KMS-11 (cell line): ENCODE results near the gene FAM171A2.

ENCODE experiments used
- H2AFZ ChIP-seq: fragments of 200-600 bp; sonication (generic); 2 replicates; pipeline ENCODE4 v1.6.1; 2016; ENCODE audit warnings: antibody characterized with exemption, mixed run types, low read depth
- H3K27ac ChIP-seq: fragments of 200-600 bp; sonication (generic); 2 replicates; pipeline ENCODE4 v1.6.1; 2016; ENCODE audit warnings: mild to moderate bottlenecking, mixed run types
- H3K27me3 ChIP-seq: fragments of 200-600 bp; sonication (generic); 2 replicates; pipeline ENCODE4 v1.6.1; 2017; ENCODE audit warnings: mild to moderate bottlenecking, low read depth, mixed run types, moderate library complexity; ENCODE audit not compliant: insufficient read depth
- H3K36me3 ChIP-seq: fragments of 200-600 bp; sonication (generic); 2 replicates; pipeline ENCODE4 v1.6.1; 2017; ENCODE audit warnings: mild to moderate bottlenecking, mixed run types; ENCODE audit not compliant: insufficient read depth
- H3K4me1 ChIP-seq: fragments of 200-600 bp; sonication (generic); 2 replicates; pipeline ENCODE4 v1.6.1; 2016; ENCODE audit warnings: mild to moderate bottlenecking, low read depth, mixed run types; ENCODE audit not compliant: poor library complexity, severe bottlenecking
- H3K4me2 ChIP-seq: fragments of 200-600 bp; sonication (generic); 2 replicates; pipeline ENCODE4 v1.7.0; 2016; ENCODE audit warnings: mild to moderate bottlenecking, mixed run types
- H3K4me3 ChIP-seq: fragments of 200-600 bp; sonication (generic); IDR thresholded peaks from 2 replicates; pipeline ENCODE4 v1.6.1; 2017; ENCODE audit warnings: low read depth, low read length, mixed read lengths; ENCODE audit not compliant: insufficient read depth
- H3K79me2 ChIP-seq: fragments of 200-600 bp; sonication (generic); 2 replicates; pipeline ENCODE4 v1.6.1; 2016; ENCODE audit warnings: low read depth, mixed run types; ENCODE audit not compliant: insufficient read depth
- H3K9ac ChIP-seq: fragments of 200-600 bp; sonication (generic); 2 replicates; pipeline ENCODE4 v1.6.1; 2016; ENCODE audit warnings: mild to moderate bottlenecking, mixed run types
- H4K20me1 ChIP-seq: fragments of 200-600 bp; sonication (generic); 2 replicates; pipeline ENCODE4 v1.6.1; 2016; ENCODE audit warnings: mild to moderate bottlenecking, mixed run types; ENCODE audit not compliant: insufficient read depth
- TF ChIP-seq, protein P1 (sequence below): fragments of 200-600 bp; sonication (generic); conservative IDR thresholded peaks from 2 replicates; pipeline ENCODE4 v1.6.1; 2017; ENCODE audit warnings: low read depth, mild to moderate bottlenecking, antibody characterized with exemption, low read length, moderate library complexity, mixed read lengths

The FAM171A2 gene

DNA sequence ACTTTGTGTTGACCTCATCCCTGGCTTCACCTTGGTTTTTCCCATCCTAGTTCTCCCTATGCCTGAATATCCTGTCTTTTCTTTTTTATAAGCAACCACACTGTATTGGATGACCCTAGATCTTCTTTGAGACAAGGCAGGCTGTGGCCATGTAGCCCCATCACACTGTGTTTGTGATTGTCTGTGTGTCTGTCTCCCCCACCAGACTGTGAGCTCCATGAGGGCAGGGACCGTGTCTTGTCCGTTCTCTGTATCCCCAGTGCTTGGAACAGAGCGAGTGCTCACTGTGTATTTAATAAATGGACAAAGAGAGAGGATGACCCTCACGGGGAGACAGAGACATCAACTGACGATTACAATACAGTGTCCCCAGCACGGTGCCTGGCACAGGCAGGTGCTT is 46.1 kb downstream of the FAM171A2 start:
- Histone ChIP-seq H3K27me3 (peaks cover 22% of the 10 kb centered on the region; the same call in 1 of the 2 replicates), H3K9ac (no peak overlapping the region), H3K79me2 (peaks cover under 1% of the 10 kb centered on the region; the same call in 1 of the 2 replicates), H2AFZ (no peak overlapping the region), H3K4me2 (no peak overlapping the region), H3K36me3 (peaks cover 4% of the 10 kb centered on the region; the same call in 1 of the 2 replicates), H3K4me1 (no peaks in the 10 kb centered on the region), H3K4me3 (no peak overlapping the region), H4K20me1 (no peaks in the 10 kb centered on the region), H3K27ac (no peak overlapping the region)
- TF ChIP-seq, protein P1, sequence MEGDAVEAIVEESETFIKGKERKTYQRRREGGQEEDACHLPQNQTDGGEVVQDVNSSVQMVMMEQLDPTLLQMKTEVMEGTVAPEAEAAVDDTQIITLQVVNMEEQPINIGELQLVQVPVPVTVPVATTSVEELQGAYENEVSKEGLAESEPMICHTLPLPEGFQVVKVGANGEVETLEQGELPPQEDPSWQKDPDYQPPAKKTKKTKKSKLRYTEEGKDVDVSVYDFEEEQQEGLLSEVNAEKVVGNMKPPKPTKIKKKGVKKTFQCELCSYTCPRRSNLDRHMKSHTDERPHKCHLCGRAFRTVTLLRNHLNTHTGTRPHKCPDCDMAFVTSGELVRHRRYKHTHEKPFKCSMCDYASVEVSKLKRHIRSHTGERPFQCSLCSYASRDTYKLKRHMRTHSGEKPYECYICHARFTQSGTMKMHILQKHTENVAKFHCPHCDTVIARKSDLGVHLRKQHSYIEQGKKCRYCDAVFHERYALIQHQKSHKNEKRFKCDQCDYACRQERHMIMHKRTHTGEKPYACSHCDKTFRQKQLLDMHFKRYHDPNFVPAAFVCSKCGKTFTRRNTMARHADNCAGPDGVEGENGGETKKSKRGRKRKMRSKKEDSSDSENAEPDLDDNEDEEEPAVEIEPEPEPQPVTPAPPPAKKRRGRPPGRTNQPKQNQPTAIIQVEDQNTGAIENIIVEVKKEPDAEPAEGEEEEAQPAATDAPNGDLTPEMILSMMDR: no peak

DNA sequence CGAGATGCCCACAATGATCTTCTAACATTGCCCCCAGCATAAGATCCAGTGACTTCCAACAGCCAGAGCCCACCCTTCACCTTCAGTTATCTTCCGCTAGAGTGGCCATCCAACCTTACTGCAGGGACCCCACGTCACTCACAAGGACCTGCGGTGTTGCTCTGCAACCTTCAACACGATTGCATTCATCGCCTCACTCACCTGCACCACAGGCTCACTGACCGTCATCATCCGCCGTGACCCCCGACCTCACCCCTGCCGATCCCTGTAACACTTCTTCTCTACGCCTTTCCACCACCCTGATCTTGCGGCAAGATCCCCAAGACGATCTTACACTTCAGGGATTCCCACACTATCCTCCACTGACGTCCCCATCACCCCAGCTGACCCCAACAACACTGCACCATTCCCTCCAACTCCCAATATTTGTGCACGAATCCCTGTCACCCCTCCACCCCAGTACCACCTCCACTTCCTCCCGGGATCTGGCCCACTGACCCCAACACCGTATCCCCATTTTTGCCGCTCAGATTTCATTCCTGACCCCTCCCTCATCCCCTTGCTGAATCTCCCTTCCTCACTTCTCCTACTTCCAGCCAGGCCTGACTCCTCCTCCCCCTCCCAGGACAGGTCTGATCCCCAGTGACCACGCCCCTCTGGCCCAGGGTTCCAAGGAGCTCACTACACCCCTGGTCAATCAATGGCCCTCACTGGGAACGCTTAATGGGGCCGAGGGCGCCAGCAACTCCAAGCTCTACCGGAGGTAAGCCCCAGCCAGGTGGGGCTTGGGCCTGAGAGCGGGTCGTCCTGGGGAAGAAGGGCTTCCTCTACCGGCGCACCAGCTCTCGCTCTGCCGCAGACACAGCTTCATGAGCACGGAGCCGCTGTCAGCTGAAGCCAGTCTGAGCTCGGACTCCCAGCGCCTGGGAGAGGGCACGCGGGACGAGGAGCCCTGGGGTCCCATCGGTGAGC is 47.6 kb downstream of the FAM171A2 start:
- H2AFZ ChIP-seq: no peak overlapping the region
- no peak overlapping the region for H3K4me2 ChIP-seq
- no peaks in the 10 kb centered on the region for H3K4me1 ChIP-seq

DNA sequence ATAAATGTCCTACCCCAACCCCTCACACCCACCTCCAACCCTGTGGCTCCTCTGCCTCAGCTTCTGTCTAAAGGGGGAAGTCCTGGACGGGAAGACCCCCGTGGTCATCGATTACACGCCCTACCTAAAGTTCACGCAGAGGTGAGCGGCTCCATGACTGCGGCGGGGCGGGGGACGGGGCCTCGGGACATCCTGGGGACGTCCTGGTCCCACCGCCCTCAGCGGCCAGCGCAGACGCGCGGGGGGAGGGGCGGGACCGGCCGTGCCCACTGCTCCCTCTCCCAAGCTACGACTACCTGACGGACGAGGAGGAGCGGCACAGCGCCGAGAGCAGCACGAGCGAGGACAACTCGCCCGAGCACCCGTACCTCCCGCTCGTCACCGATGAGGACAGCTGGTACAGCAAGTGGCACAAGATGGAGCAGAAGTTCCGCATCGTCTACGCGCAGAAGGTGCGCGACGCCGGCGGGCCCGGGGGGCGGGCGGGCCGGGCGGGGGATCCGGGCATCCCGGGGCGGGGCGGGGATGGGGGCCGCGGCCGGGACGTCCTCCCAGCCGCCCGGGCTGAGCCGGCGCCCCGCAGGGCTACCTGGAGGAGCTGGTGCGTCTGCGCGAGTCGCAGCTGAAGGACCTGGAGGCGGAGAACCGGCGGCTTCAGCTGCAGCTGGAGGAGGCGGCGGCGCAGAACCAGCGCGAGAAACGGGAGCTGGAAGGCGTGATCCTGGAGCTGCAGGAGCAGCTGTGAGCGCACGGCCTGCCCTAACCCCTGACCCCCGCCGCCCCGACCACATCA is 48.6 kb downstream of the FAM171A2 start:
- H3K4me2 ChIP-seq: no peak overlapping the region
- H3K9ac ChIP-seq: no peak overlapping the region
- no peaks in the 10 kb centered on the region for H3K4me1 ChIP-seq
- no peaks in the 10 kb centered on the region for H4K20me1 ChIP-seq
- TF ChIP-seq, protein P1: no peak
- peaks cover 42% of the 10 kb centered on the region for H3K27me3 ChIP-seq
- H3K27ac ChIP-seq: no peak overlapping the region
- H3K79me2 ChIP-seq: no peaks in the 10 kb centered on the region
- H2AFZ ChIP-seq: no peak overlapping the region
- H3K36me3 ChIP-seq: no peaks in the 10 kb centered on the region
- no peak overlapping the region for H3K4me3 ChIP-seq

More for the DNA sequence above, 47.6 kb downstream of the FAM171A2 start:
- TF ChIP-seq, protein P1: no peak
- no peak overlapping the region for H3K9ac ChIP-seq
- H4K20me1 ChIP-seq: no peaks in the 10 kb centered on the region
- no peak overlapping the region for H3K27ac ChIP-seq
- no peaks in the 10 kb centered on the region; the same call in 1 of the 2 replicates for H3K36me3 ChIP-seq
- no peaks in the 10 kb centered on the region for H3K79me2 ChIP-seq
- H3K27me3 ChIP-seq: peaks cover 32% of the 10 kb centered on the region; the same call in 1 of the 2 replicates
- no peak overlapping the region for H3K4me3 ChIP-seq

DNA sequence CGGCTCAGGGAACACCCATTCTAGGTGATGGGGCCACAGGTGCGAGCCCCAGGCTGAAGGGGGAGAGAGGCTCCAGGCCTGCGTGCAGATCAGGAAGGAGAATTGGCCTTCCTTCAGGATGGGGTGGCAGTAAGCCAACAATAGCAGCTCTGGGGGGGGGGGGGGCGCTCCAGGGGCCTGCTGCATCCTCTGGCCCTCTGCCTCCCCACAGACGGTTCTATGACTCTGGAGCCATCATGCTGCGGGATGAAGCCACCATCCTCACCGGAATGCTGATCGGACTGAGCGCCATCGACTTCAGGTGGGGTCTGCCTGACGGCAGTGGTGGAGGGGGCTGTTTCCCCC is 49.2 kb downstream of the FAM171A2 start:
- Histone ChIP-seq H3K9ac (no peak overlapping the region), H3K4me1 (no peaks in the 10 kb centered on the region), H3K27ac (no peak overlapping the region), H3K79me2 (no peaks in the 10 kb centered on the region), H3K4me2 (no peak overlapping the region), H3K4me3 (no peak overlapping the region), H4K20me1 (no peaks in the 10 kb centered on the region), H3K36me3 (no peaks in the 10 kb centered on the region), H3K27me3 (peaks cover 47% of the 10 kb centered on the region), H2AFZ (no peak overlapping the region)
- TF ChIP-seq, protein P1: no peak
